ENCODE results near the gene CAPN1.
A peak's percentile ranks its signal among the peaks of the same experiment; 100 is the strongest.

The CAPN1 gene

GRCh38 chr11:65189191-65189590 lies 7.5 kb downstream of the CAPN1 start:
- DNase-seq (ENCODE audit: low read depth in 2 of 2): no peak

GRCh38 chr11:65194564-65194963 lies 12.8 kb downstream of the CAPN1 start:
- DNase-seq (ENCODE audit: low read depth in 2 of 2): no peak

- no peak for DNase-seq (ENCODE audit: low read depth in 2 of 2)
Observed at GRCh38 chr11:65204143-65204542, 22.4 kb downstream of the CAPN1 start.

GRCh38 chr11:65204646-65205601 lies 23.2 kb downstream of the CAPN1 start:
- DNase-seq (ENCODE audit: low read depth in 2 of 2): no peak

GRCh38 chr11:65205602-65205967 lies 23.9 kb downstream of the CAPN1 start:
- no peak for DNase-seq (ENCODE audit: low read depth in 2 of 2)

- no peak for DNase-seq (ENCODE audit: low read depth in 2 of 2)
Observed at GRCh38 chr11:65206441-65206841, 24.7 kb downstream of the CAPN1 start.

GRCh38 chr11:65206901-65207300 lies 25.2 kb downstream of the CAPN1 start:
- no peak for DNase-seq (ENCODE audit: low read depth in 2 of 2)

- no peak for DNase-seq (ENCODE audit: low read depth in 2 of 2)
Observed at GRCh38 chr11:65207918-65208784, 26.4 kb downstream of the CAPN1 start.

GRCh38 chr11:65208785-65209710 lies 27.3 kb downstream of the CAPN1 start:
- DNase-seq (ENCODE audit: low read depth in 2 of 2): no peak

- no peak for DNase-seq (ENCODE audit: low read depth in 2 of 2)
Observed at GRCh38 chr11:65209711-65210360, 28.1 kb downstream of the CAPN1 start.

GRCh38 chr11:65210361-65210731 lies 28.6 kb downstream of the CAPN1 start:
- no peak for DNase-seq (ENCODE audit: low read depth in 2 of 2)

- DNase-seq (ENCODE audit: low read depth in 2 of 2): no peak
Observed at GRCh38 chr11:65210748-65211147, 29.0 kb downstream of the CAPN1 start.

- no peak for DNase-seq (ENCODE audit: low read depth in 2 of 2)
Observed at GRCh38 chr11:65211293-65212105, 29.8 kb downstream of the CAPN1 start.

- no peak for DNase-seq (ENCODE audit: low read depth in 2 of 2)
Observed at GRCh38 chr11:65212226-65212801, 30.6 kb downstream of the CAPN1 start.

GRCh38 chr11:65213322-65214211 lies 31.8 kb downstream of the CAPN1 start:
- DNase-seq (ENCODE audit: low read depth in 2 of 2): no peak

GRCh38 chr11:65214212-65214845 lies 32.6 kb downstream of the CAPN1 start:
- DNase-seq (ENCODE audit: low read depth in 2 of 2): no peak

- DNase-seq (ENCODE audit: low read depth in 2 of 2): peak in 1 of 2 donors; percentile 27
Observed at GRCh38 chr11:65215441-65216076, 33.8 kb downstream of the CAPN1 start.

GRCh38 chr11:65216830-65217229 lies 35.1 kb downstream of the CAPN1 start:
- no peak for DNase-seq (ENCODE audit: low read depth in 2 of 2)

All from stimulated activated CD8-positive, alpha-beta memory T cell treated with anti-CD3 and anti-CD28 coated beads, Interleukin-15, amount 100 ng/mL, for 4 hours (primary cell).